Loucy (cell line): Measurements from ENCODE around the gene SOWAHD.

Source experiments
- EZH2phosphoT487 ChIP-seq: fragments of 200-600 bp; IDR thresholded peaks from 2 replicates; pipeline ENCODE4 v1.6.1; 2018; ENCODE audit warnings: antibody characterized with exemption, mild to moderate bottlenecking, moderate library complexity, borderline replicate concordance
- TF ChIP-seq, protein P1 (sequence below): fragments of 200-600 bp; sonication (generic); conservative IDR thresholded peaks from 2 replicates; pipeline ENCODE4 v1.5.1; 2014; ENCODE audit warnings: mild to moderate bottlenecking, antibody characterized with exemption, low read length

DNA sequence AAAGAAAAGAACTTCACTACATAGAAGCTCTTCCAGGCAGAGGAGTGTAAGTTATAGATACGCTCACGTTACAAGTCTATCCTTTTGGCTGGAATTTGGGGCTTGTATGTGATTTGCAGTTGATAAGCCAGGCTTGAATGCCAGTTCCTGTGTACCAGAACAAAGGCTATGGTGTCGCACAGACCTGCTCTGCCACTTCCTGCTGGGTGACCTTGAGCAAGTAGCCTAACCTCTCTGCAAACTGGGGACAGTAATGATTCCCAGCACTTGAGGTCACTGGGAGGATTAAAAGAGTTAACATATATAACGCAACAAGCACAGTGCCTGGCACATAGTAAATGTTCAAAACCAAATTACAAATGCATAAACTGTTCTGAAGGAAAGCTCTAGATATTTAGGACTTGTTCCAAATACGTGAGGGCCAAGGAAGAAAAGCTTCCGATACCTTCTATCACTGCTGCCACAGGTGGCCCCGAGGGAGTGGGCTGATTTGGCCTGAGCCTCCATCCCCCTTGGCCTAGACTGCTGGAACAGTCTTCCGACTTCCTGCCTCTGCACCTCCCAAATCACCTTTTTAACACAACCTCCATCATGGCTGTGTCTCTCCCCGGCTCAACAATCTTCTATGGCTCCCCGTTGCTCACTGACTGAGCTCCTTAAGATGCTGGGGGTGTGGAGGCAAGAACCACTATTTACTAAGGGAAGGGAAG, 1.3 kb upstream of the SOWAHD start:
- TF ChIP-seq, protein P1, sequence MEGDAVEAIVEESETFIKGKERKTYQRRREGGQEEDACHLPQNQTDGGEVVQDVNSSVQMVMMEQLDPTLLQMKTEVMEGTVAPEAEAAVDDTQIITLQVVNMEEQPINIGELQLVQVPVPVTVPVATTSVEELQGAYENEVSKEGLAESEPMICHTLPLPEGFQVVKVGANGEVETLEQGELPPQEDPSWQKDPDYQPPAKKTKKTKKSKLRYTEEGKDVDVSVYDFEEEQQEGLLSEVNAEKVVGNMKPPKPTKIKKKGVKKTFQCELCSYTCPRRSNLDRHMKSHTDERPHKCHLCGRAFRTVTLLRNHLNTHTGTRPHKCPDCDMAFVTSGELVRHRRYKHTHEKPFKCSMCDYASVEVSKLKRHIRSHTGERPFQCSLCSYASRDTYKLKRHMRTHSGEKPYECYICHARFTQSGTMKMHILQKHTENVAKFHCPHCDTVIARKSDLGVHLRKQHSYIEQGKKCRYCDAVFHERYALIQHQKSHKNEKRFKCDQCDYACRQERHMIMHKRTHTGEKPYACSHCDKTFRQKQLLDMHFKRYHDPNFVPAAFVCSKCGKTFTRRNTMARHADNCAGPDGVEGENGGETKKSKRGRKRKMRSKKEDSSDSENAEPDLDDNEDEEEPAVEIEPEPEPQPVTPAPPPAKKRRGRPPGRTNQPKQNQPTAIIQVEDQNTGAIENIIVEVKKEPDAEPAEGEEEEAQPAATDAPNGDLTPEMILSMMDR: no peak
- no peak for TF ChIP-seq EZH2phosphoT487
